HG02763 (cell line): ENCODE measurements around the gene TMEM147.
"Not testable (repeated sequence)": the region's sequence is repeated elsewhere in the genome, so short reads cannot be mapped to it uniquely, and the experiment has no call there.

ENCODE experiments used
- ATAC-seq: cut with Tn5 transposase; IDR thresholded peaks from one replicate; pipeline ENCODE4 v1.9.1; 2021; ENCODE audit warnings: mild to moderate bottlenecking, moderate library complexity; ENCODE audit not compliant: unreplicated experiment

Gene TMEM147

GRCh38 chr19:35561436-35561835, 16.0 kb downstream of the TMEM147 start:
- no peak for ATAC-seq

- no peak for ATAC-seq
Measured at GRCh38 chr19:35562336-35562735, 16.9 kb downstream of the TMEM147 start.

- ATAC-seq = no peak
Measured at GRCh38 chr19:35562776-35563175, 17.4 kb downstream of the TMEM147 start.

GRCh38 chr19:35563207-35563829, 17.9 kb downstream of the TMEM147 start, which contains the start of gene ATP4A:
Gene ATP4A, minus strand, starts transcription at chr19:35563658. Its CDS starts 29 bp downstream, at chr19:35563629.
- ATAC-seq = no peak

GRCh38 chr19:35565016-35565856, 19.8 kb downstream of the TMEM147 start:
- ATAC-seq = no peak

GRCh38 chr19:35566738-35567137, 21.3 kb downstream of the TMEM147 start:
- ATAC-seq = no peak

- no peak for ATAC-seq
Measured at GRCh38 chr19:35569281-35569781, 23.9 kb downstream of the TMEM147 start.

GRCh38 chr19:35571406-35571965, 26.1 kb downstream of the TMEM147 start:
- no peak for ATAC-seq

- no peak for ATAC-seq
Measured at GRCh38 chr19:35577918-35578317, 32.5 kb downstream of the TMEM147 start.

- no peak for ATAC-seq
Measured at GRCh38 chr19:35578707-35579106, 33.3 kb downstream of the TMEM147 start.

GRCh38 chr19:35582760-35583159, 37.3 kb downstream of the TMEM147 start:
- no peak for ATAC-seq

- no peak for ATAC-seq
Measured at GRCh38 chr19:35585848-35586247, 40.4 kb downstream of the TMEM147 start, which contains the start of gene PMIS2. Gene PMIS2, plus strand, starts transcription at chr19:35586173. Its CDS starts 87 bp downstream, at chr19:35586260.

- no peak for ATAC-seq
Measured at GRCh38 chr19:35587321-35587720, 41.9 kb downstream of the TMEM147 start.

- ATAC-seq = no peak
Measured at GRCh38 chr19:35590875-35591274, 45.4 kb downstream of the TMEM147 start.

- ATAC-seq = no peak
Measured at GRCh38 chr19:35592226-35592625, 46.8 kb downstream of the TMEM147 start.

GRCh38 chr19:35595026-35595425, 49.6 kb downstream of the TMEM147 start:
- not testable (repeated sequence) for ATAC-seq

- no peak for ATAC-seq
Measured at GRCh38 chr19:35595928-35596327, 50.5 kb downstream of the TMEM147 start.

- no peak for ATAC-seq
Measured at GRCh38 chr19:35596366-35596999, 51.1 kb downstream of the TMEM147 start.
